Measurements from ENCODE around the gene NUDT6.

Gene NUDT6

DNA sequence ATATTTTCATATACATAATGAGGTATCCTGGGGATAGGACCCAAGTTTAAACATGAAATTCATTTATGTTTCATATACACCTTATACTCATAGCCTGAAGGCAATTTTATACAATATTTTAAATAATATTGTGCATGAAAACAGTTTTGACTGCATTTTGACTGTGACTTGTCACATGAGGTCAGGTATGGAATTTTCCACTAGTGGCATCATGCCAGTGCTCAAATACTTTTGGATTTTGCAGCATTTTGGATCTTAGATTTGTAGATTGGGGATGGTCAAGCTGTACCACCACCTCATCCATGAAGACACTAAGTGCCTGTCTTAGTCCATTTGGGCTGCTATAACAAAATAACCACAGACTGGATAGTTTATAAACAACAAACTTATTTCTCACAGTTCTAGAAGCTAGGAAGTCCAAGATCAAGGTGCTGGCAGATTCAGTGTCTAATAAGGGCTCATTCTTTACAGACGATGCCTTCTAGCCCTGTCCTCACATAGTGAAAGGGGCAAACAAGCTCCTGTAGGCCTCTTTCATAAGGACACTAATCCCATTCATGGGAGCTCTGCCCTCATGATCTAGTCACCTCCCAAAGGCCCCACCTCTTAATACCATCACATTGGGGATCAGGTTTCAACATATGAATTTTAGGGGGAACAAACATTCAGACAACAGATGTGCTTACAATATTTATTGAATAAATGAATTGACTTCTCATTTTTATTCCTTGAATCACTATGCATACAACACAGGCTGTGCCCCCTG is 9.4 kb downstream of the NUDT6 start:
- Histone ChIP-seq H3K27ac (ENCODE audit: low read length) (no peak overlapping the region), H3K9ac (ENCODE audit: low read length) (no peak overlapping the region), H3K27me3 (ENCODE audit: control insufficient read depth, insufficient read depth, low read length) (no peaks in the 10 kb centered on the region), H3K4me3 (ENCODE audit: low read length) (no peak overlapping the region), H3K9me3 (ENCODE audit: control insufficient read depth, low read depth, low read length) (no peaks in the 10 kb centered on the region), H3K36me3 (ENCODE audit: control insufficient read depth, low read depth, low read length) (no peaks in the 10 kb centered on the region), H3K4me1 (ENCODE audit: control insufficient read depth, low read depth, low read length) (no peaks in the 10 kb centered on the region)

DNA sequence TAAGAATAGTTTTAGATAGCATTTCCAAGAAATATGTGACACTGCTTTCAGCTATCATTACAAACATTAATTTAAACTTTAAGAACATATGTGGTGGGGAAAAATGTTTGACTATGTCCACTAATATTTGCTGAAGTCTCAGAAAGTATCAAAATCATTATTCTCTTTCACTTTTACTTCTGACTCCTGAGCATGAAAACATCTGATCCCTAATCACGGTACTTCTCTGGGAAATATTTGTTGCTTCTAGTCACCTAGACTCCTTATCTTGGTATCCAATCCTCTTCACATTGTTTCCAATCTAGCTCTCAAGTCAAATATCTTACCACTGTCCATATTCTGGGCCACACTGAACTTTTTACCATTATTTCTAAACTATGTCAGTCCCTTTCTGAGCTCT is 10.8 kb downstream of the NUDT6 start:
- Histone ChIP-seq H3K4me1 (ENCODE audit: control insufficient read depth, low read depth, low read length) (no peaks in the 10 kb centered on the region), H3K4me3 (ENCODE audit: low read length) (no peak overlapping the region), H3K9ac (ENCODE audit: low read length) (no peak overlapping the region), H3K27ac (ENCODE audit: low read length) (no peak overlapping the region), H3K27me3 (ENCODE audit: control insufficient read depth, insufficient read depth, low read length) (no peaks in the 10 kb centered on the region), H3K36me3 (ENCODE audit: control insufficient read depth, low read depth, low read length) (no peaks in the 10 kb centered on the region), H3K9me3 (ENCODE audit: control insufficient read depth, low read depth, low read length) (no peaks in the 10 kb centered on the region)

DNA sequence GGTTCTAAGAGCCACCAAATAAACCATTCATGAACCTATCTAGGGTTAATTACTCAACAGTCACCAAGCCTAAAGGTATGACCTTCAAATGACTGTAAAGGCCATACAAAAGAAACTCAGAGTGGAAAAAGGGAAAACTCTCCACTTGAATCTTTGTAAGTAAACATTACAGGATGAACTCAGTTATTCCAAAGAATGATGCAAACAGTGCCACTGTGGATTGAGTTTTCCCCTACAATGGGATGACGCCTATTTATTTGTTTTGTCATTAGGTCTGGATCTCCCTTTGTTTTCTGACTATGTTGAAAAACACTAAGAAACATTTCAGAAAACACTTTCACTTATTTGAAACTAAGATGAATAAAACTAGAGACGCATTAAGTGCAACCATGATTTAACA is 12.7 kb downstream of the NUDT6 start:
- Histone ChIP-seq H3K36me3 (ENCODE audit: control insufficient read depth, low read depth, low read length) (no peaks in the 10 kb centered on the region), H3K4me3 (ENCODE audit: low read length) (no peak overlapping the region), H3K9ac (ENCODE audit: low read length) (no peak overlapping the region), H3K9me3 (ENCODE audit: control insufficient read depth, low read depth, low read length) (no peaks in the 10 kb centered on the region), H3K27me3 (ENCODE audit: control insufficient read depth, insufficient read depth, low read length) (no peaks in the 10 kb centered on the region), H3K4me1 (ENCODE audit: control insufficient read depth, low read depth, low read length) (no peaks in the 10 kb centered on the region), H3K27ac (ENCODE audit: low read length) (no peak overlapping the region)

DNA sequence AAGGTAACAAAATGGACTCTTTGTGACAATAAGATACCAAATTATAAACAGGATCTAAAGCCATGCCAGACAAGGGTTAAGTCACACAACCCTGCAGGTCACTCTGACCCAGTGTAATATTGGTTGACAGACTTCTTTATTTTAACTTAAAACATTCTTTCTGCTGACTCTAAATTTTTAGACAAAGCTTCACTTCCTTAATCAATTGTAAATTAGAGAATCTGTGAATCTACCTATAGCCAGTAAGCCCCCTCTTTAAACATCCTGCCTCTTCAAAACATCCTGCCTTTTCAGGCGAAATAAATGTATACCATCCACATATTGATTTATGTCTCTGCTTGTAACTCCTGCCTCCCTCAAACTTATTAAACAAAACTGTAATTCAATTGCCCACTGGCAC is 14.2 kb downstream of the NUDT6 start:
- no peak overlapping the region for H3K9ac ChIP-seq (ENCODE audit: low read length)
- no peak overlapping the region for H3K4me3 ChIP-seq (ENCODE audit: low read length)
- no peak overlapping the region for H3K27ac ChIP-seq (ENCODE audit: low read length)
- peaks cover 5% of the 10 kb centered on the region for H3K4me1 ChIP-seq (ENCODE audit: control insufficient read depth, low read depth, low read length)
- no peaks in the 10 kb centered on the region for H3K36me3 ChIP-seq (ENCODE audit: control insufficient read depth, low read depth, low read length)
- H3K9me3 ChIP-seq (ENCODE audit: control insufficient read depth, low read depth, low read length): no peaks in the 10 kb centered on the region
- no peaks in the 10 kb centered on the region for H3K27me3 ChIP-seq (ENCODE audit: control insufficient read depth, insufficient read depth, low read length)

DNA sequence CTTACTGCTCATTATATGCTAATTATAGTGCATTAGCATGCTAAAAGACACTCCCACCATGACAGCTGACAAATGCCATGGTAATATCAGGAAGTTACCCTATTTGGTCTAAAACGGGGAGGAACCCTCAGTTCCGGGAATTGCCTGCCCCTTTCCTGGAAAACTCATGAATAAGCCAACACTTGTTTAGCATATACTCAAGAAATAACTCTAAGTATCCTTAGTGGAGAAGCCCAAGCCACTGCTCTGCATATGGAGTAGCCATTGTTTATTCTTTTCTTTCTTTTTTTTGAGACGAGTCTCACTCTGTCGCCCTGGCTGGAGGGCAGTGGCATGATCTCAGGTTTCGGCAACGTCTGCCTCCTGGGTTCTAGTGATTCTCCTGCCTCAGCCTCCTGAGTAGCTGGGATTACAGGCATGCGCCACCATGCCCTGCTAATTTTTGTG is 15.5 kb downstream of the NUDT6 start:
- no peaks in the 10 kb centered on the region for H3K36me3 ChIP-seq (ENCODE audit: control insufficient read depth, low read depth, low read length)
- H3K4me3 ChIP-seq (ENCODE audit: low read length): no peak overlapping the region
- H3K27ac ChIP-seq (ENCODE audit: low read length): no peak overlapping the region
- H3K9ac ChIP-seq (ENCODE audit: low read length): no peak overlapping the region
- no peaks in the 10 kb centered on the region for H3K27me3 ChIP-seq (ENCODE audit: control insufficient read depth, insufficient read depth, low read length)
- H3K4me1 ChIP-seq (ENCODE audit: control insufficient read depth, low read depth, low read length): peaks cover 6% of the 10 kb centered on the region
- no peaks in the 10 kb centered on the region for H3K9me3 ChIP-seq (ENCODE audit: control insufficient read depth, low read depth, low read length)

DNA sequence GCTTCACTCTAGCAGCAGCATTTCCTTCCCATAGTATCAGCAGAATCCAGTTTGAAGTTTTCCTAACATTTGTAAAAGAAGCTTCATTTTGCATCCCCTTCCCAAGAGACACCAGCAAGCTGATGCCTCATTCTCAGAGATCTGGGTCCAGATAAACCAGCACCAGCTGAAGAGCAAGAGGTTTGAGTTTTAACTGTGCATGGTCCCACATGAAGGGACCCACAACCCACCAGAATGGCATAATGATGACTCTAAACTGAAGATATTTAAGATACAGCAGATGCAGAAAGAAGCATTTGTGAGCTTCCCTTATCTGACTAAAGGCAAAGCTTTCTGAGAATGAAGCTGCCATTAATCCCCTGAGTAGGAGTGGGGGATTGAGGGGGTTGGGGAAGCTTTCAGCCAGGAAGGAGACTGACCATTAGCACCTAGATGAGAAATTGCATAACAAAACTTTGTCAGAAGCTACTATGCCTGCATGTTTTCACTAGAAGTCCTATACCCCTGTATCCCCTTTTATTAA is 18.6 kb downstream of the NUDT6 start:
- Histone ChIP-seq H3K36me3 (ENCODE audit: control insufficient read depth, low read depth, low read length) (no peaks in the 10 kb centered on the region), H3K27ac (ENCODE audit: low read length) (no peak overlapping the region), H3K4me1 (ENCODE audit: control insufficient read depth, low read depth, low read length) (peaks cover 13% of the 10 kb centered on the region)

DNA sequence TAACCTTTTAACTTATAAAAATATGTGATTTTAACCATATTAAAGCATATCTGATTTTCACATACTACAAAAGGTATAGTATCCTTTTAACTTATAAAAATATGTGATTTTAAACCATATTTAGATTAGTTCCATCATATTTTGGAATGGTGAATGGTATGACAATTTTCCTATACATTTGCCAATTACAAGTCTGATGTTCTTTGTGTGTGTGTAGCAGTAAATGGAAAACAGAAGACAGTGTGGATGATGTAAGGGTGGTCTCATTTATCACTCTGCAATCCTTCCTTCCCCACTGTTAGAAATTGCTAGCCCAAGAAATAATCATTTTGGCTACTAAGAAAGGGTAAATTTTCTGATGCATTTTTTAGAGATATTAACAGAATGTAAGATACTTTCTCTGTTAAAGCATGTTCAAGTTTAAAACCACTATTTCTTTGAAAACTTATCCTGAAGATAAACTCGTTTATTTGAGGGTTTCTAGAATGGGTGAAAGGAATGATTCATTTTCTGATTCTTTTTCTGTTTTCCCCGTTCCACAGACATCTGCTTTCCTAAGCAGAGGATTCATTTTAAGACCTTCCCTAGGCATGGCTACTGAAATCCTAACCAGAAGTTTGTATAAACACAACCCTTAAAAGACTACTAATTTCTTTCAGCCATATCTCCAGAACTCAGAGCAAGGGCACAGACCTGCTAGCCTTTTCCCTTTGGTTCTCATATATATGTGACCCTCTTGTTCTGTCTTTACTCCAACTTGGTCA is 21.0 kb downstream of the NUDT6 start:
- Histone ChIP-seq H3K9ac (ENCODE audit: low read length) (no peak overlapping the region), H3K4me1 (ENCODE audit: control insufficient read depth, low read depth, low read length) (peaks cover 13% of the 10 kb centered on the region), H3K9me3 (ENCODE audit: control insufficient read depth, low read depth, low read length) (no peaks in the 10 kb centered on the region), H3K36me3 (ENCODE audit: control insufficient read depth, low read depth, low read length) (peaks cover 9% of the 10 kb centered on the region), H3K27ac (ENCODE audit: low read length) (no peak overlapping the region), H3K27me3 (ENCODE audit: control insufficient read depth, insufficient read depth, low read length) (no peaks in the 10 kb centered on the region), H3K4me3 (ENCODE audit: low read length) (no peak overlapping the region)

More for the DNA sequence above, 18.6 kb downstream of the NUDT6 start:
- H3K4me3 ChIP-seq (ENCODE audit: low read length): no peak overlapping the region
- no peaks in the 10 kb centered on the region for H3K9me3 ChIP-seq (ENCODE audit: control insufficient read depth, low read depth, low read length)
- H3K9ac ChIP-seq (ENCODE audit: low read length): no peak overlapping the region
- no peaks in the 10 kb centered on the region for H3K27me3 ChIP-seq (ENCODE audit: control insufficient read depth, insufficient read depth, low read length)

DNA sequence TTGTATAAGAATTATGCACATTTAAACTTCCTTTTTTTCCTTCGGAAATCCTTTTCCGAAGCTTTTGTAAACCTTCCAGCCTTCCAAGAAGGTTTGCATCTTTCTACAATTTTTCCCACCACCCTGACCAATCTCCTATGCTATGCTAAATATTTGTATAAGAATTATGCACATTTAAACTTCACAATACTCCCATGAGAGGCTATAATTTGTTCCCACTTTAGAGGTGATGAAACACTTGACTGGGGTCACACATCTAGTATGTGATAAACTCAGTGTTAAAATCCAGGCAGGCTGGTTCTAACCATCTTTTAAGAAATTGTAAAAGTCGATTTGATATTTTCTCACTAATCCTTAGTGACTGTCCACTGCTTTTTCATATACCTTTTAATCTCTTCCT is 22.1 kb downstream of the NUDT6 start:
- no peak overlapping the region for H3K4me3 ChIP-seq (ENCODE audit: low read length)
- peaks cover 13% of the 10 kb centered on the region for H3K4me1 ChIP-seq (ENCODE audit: control insufficient read depth, low read depth, low read length)
- H3K27ac ChIP-seq (ENCODE audit: low read length): no peak overlapping the region
- no peak overlapping the region for H3K9ac ChIP-seq (ENCODE audit: low read length)
- peaks cover 18% of the 10 kb centered on the region for H3K36me3 ChIP-seq (ENCODE audit: control insufficient read depth, low read depth, low read length)
- H3K9me3 ChIP-seq (ENCODE audit: control insufficient read depth, low read depth, low read length): no peaks in the 10 kb centered on the region
- no peaks in the 10 kb centered on the region for H3K27me3 ChIP-seq (ENCODE audit: control insufficient read depth, insufficient read depth, low read length)

DNA sequence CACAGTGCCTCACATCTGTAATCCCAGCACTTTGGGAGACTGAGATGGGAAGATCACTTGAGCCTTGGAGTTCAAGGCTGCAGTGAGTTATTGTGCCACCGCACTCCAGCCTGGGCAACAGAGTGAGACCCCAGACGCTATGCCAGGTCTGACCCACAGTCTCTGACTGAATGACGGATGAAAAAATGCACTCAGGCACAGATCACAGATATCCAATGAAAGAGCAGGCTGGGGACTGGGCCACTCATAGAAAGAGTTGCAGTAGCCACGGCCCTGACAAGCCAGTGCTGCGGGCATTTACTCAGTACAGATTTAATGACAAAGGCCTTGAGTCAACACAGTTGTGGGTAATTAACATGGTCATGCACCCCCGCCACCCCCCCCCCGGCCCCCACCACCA is 22.7 kb downstream of the NUDT6 start:
- Histone ChIP-seq H3K9me3 (ENCODE audit: control insufficient read depth, low read depth, low read length) (no peaks in the 10 kb centered on the region), H3K27ac (ENCODE audit: low read length) (no peak overlapping the region), H3K36me3 (ENCODE audit: control insufficient read depth, low read depth, low read length) (peaks cover 18% of the 10 kb centered on the region), H3K27me3 (ENCODE audit: control insufficient read depth, insufficient read depth, low read length) (no peaks in the 10 kb centered on the region), H3K9ac (ENCODE audit: low read length) (no peak overlapping the region), H3K4me3 (ENCODE audit: low read length) (no peak overlapping the region), H3K4me1 (ENCODE audit: control insufficient read depth, low read depth, low read length) (peaks cover 13% of the 10 kb centered on the region)

DNA sequence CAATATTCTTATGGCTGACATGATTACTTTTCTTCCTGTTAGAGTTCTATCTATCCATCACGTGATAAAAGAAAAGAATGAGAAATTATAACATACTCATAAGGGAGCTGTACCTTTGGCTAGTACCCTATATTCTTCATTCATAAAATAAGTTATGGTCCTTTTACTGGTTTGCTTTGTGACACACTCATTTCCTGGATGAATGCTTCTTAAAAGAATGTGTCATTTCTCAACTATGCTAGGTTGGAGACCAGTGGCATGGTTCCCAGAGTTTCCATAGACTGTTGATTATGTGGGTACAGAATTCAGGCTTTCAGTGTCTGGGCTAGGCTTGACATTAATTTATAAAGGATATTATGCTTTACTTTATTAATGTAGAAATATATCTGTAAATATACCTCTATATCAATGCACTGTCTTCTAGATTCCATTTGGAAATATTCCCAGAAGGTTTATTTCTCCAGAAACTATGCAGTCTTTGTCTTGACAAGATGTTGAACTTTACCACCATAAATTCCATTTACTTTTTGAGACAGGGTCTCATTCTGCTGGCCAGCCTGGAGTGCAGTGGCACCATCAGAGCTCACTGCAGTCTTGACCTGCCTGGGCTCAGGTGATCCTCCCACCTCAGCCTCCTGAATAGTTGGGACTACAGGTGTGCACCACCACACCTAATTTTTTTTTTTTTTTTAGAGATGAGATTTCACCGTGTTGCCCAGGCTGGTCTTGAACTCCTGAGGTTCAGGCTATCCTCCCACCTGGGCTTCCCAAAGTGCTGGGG is 23.8 kb downstream of the NUDT6 start:
- Histone ChIP-seq H3K9me3 (ENCODE audit: control insufficient read depth, low read depth, low read length) (no peaks in the 10 kb centered on the region), H3K9ac (ENCODE audit: low read length) (no peak overlapping the region), H3K27me3 (ENCODE audit: control insufficient read depth, insufficient read depth, low read length) (no peaks in the 10 kb centered on the region), H3K36me3 (ENCODE audit: control insufficient read depth, low read depth, low read length) (peaks cover 26% of the 10 kb centered on the region), H3K4me3 (ENCODE audit: low read length) (no peak overlapping the region), H3K4me1 (ENCODE audit: control insufficient read depth, low read depth, low read length) (peaks cover 11% of the 10 kb centered on the region), H3K27ac (ENCODE audit: low read length) (no peak overlapping the region)

DNA sequence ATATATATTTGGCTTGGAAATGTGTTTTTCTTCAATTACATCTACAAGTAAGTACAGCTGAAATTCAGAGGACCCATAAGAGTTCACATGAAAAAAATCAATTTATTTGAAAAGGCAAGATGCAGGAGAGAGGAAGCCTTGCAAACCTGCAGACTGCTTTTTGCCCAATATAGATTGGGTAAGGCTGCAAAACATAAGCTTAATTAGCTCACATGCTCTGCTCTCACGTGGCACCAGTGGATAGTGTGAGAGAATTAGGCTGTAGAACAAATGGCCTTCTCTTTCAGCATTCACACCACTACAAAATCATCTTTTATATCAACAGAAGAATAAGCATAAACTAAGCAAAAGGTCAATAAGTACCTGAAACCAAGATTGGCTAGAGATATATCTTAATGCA is 26.1 kb downstream of the NUDT6 start:
- H3K4me1 ChIP-seq (ENCODE audit: control insufficient read depth, low read depth, low read length): peaks cover 7% of the 10 kb centered on the region

More for the DNA sequence above, 26.1 kb downstream of the NUDT6 start:
- H3K27ac ChIP-seq (ENCODE audit: low read length): no peak overlapping the region
- no peaks in the 10 kb centered on the region for H3K9me3 ChIP-seq (ENCODE audit: control insufficient read depth, low read depth, low read length)
- no peaks in the 10 kb centered on the region for H3K27me3 ChIP-seq (ENCODE audit: control insufficient read depth, insufficient read depth, low read length)
- peaks cover 45% of the 10 kb centered on the region for H3K36me3 ChIP-seq (ENCODE audit: control insufficient read depth, low read depth, low read length)
- H3K4me3 ChIP-seq (ENCODE audit: low read length): no peak overlapping the region
- no peak overlapping the region for H3K9ac ChIP-seq (ENCODE audit: low read length)

Data from iPS-18a (cell line).